Thyroid gland (tissue), 4 donors: ENCODE measurements around the gene RAB5B. TPM values are rescaled to one million over a fixed set of nuclear protein-coding genes. Genes with fewer than 3 reads are reported as not detected.

Source experiments
- DNase-seq, 2 donors: peaks; one replicate each; pipeline ENCODE4 v3.0.0-alpha.2; 2019
- H3K27ac ChIP-seq, 3 donors: fragments of 200-600 bp; sonication (generic); 1 replicate in 2 of 3; 2 replicates in 1 of 3; pipeline ENCODE4 v1.5.1; 2016 to 2019; ENCODE audit warnings: mild to moderate bottlenecking in 1 of 3, moderate library complexity in 1 of 3
- H3K27me3 ChIP-seq: fragments of 200-600 bp; sonication (generic); one replicate; pipeline ENCODE4 v1.5.1; 2019
- H3K36me3 ChIP-seq, 2 donors: fragments of 200-600 bp; sonication (generic); one replicate each; pipeline ENCODE4 v1.5.1; 2016 to 2019
- H3K4me1 ChIP-seq, 2 donors: fragments of 200-600 bp; sonication (generic); one replicate each; pipeline ENCODE4 v1.5.1; 2017 to 2019
- H3K4me3 ChIP-seq, 3 donors: fragments of 200-600 bp; sonication (generic); replicated peaks in 1 of 3; 1 replicate in 2 of 3; 2 replicates in 1 of 3; pipeline ENCODE4 v1.5.1; 2016; ENCODE audit warnings: mild to moderate bottlenecking in 1 of 3
- H3K9me3 ChIP-seq: fragments of 200-600 bp; sonication (generic); one replicate; pipeline ENCODE4 v1.5.1; 2017
- POLR2A ChIP-seq, 2 donors: fragments of 450-650 bp; IDR thresholded peaks; one replicate each; pipeline ENCODE4 v1.6.1; 2017; ENCODE audit warnings: antibody characterized with exemption in 2 of 2, mild to moderate bottlenecking in 2 of 2, moderate library complexity in 1 of 2
- WGBS, 2 donors: methylation state at CpG; one replicate each; pipeline ENCODE4 v1.1.5; 2017; 5-methylcytosine and 5-hydroxymethylcytosine counted together
- intact Hi-C: fragments of 100-400 bp; cut with DNase I; formaldehyde crosslinking; loops from one replicate; pipeline ENCODE4 v1.15.1; 2023
- total RNA-seq, 4 donors: library from RNA; depleted of rRNA; stranded (reverse); fragments of >200 nt; gene quantifications; one replicate each; pipeline ENCODE4 v1.2.3, GENCODE V29; 2016
- TF ChIP-seq, protein P1 (sequence below), 6 experiments: fragments of 200-600 bp in 3 of 6; fragments of 450-650 bp in 3 of 6; sonication (generic) in 3 of 6; IDR thresholded peaks; one replicate each; pipeline ENCODE4 v1.5.1; 2016 to 2019; ENCODE audit warnings: antibody characterized with exemption in 6 of 6, mild to moderate bottlenecking in 2 of 6, inconsistent platforms in 1 of 6, moderate library complexity in 1 of 6

Gene RAB5B
- total RNA-seq, 4 donors from 2014 or later = 104 to 119 (median 107) TPM

DNA sequence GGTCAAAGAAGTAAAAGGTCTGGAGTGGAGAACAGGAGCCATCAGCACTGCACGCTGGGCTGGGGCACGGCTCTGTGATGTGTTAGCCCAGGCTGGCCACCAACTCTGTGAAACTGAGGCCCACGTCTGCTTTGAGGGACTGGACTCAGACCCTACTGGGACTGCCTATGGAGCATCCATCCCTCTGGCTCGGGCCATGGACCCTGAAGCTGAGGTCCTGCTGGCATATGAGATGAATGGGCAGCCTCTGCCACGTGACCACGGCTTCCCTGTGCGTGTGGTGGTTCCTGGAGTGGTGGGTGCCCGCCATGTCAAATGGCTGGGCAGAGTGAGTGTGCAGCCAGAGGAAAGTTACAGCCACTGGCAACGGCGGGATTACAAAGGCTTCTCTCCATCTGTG, 30.3 kb downstream of the RAB5B start:
- no peaks in the 10 kb centered on the region for H3K9me3 ChIP-seq
- no peak overlapping the region for H3K27ac ChIP-seq
- no peak for TF ChIP-seq POLR2A (IDR thresholded peaks at IDR 0.05)
- TF ChIP-seq, protein P1, sequence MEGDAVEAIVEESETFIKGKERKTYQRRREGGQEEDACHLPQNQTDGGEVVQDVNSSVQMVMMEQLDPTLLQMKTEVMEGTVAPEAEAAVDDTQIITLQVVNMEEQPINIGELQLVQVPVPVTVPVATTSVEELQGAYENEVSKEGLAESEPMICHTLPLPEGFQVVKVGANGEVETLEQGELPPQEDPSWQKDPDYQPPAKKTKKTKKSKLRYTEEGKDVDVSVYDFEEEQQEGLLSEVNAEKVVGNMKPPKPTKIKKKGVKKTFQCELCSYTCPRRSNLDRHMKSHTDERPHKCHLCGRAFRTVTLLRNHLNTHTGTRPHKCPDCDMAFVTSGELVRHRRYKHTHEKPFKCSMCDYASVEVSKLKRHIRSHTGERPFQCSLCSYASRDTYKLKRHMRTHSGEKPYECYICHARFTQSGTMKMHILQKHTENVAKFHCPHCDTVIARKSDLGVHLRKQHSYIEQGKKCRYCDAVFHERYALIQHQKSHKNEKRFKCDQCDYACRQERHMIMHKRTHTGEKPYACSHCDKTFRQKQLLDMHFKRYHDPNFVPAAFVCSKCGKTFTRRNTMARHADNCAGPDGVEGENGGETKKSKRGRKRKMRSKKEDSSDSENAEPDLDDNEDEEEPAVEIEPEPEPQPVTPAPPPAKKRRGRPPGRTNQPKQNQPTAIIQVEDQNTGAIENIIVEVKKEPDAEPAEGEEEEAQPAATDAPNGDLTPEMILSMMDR (IDR thresholded peaks at IDR 0.05) = no peak
- intact Hi-C loops = loop anchor here (5.0 kb wide), 1 partner anchor 33 kb away; no protein-coding TSS in a partner anchor
- DNase-seq = no peak
- peaks cover 6 to 11% of the 10 kb centered on the region in 2 donors for H3K36me3 ChIP-seq
- no peaks in the 10 kb centered on the region for H3K27me3 ChIP-seq
- H3K4me3 ChIP-seq = no peak overlapping the region
- WGBS, 2 donors = 92 to 96% methylated on average over 9 of the region's 10 CpGs
- peaks cover 4 to 9% of the 10 kb centered on the region in 2 donors for H3K4me1 ChIP-seq

DNA sequence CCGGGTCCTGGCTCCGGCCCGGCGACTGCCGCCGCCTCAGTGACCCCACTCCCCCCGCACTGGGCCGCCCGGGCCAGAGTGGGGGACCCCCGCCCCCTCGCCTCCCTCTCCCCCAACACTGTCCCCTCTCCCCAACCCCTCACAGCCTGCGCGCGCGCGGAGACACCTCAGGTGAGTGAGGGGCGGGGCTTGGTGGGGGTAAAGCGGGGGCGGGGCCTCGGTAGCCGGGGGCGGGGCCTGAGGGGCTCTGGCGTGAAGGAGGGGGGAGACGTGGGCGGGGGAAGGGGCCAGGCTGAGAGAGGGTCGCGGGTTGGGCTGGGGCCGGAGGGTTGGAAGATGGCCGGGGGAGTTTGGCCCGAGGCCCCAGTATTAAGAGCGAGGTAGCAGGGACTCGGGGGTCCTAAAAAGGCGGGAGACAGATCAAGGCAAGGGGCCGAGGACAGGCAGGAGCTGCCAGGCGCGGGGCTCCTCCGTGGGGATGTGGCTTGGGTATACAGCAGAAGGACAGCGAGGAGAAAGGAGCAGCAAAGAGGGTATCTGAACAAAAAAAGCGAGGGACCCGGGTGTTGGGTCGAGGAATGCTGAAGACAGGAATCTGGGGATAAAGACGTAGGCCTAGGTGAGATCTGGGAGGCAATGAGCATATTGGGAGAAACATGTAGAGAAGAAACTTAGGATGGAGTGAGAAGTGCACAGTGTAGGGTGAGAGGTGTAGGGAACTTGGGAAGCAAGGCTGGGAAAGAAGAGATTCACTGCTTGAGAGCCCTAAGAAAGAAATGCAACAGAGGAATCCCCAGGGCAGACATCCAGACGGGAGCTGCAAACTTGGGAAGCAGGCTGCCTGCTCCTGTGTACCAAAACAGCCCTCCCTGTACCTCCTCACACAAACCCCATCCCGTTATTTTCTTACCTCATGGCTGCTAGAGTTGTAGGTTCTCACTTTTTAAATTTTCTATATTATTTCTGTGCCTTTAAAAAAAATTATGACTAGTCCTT, 34.0 kb downstream of the RAB5B start:
- DNase-seq = peak; percentile 73 to 75
- 2 to 3% methylated on average over 22 to 28 of the region's 44 CpGs for WGBS, 2 donors
- TF ChIP-seq, protein P1 (IDR thresholded peaks at IDR 0.05) = no peak
- TF ChIP-seq POLR2A (IDR thresholded peaks at IDR 0.05) = no peak
- intact Hi-C loops = no loop called here
- Histone ChIP-seq H3K36me3 (peaks cover 6 to 7% of the 10 kb centered on the region in 2 donors), H3K4me1 (peaks cover 4 to 9% of the 10 kb centered on the region in 2 donors), H3K9me3 (no peaks in the 10 kb centered on the region), H3K27me3 (no peaks in the 10 kb centered on the region), H3K27ac (peak overlapping the region; percentile 96 to 98 (median 98)), H3K4me3 (peak overlapping the region; percentile 24 to 91 (median 65))

DNA sequence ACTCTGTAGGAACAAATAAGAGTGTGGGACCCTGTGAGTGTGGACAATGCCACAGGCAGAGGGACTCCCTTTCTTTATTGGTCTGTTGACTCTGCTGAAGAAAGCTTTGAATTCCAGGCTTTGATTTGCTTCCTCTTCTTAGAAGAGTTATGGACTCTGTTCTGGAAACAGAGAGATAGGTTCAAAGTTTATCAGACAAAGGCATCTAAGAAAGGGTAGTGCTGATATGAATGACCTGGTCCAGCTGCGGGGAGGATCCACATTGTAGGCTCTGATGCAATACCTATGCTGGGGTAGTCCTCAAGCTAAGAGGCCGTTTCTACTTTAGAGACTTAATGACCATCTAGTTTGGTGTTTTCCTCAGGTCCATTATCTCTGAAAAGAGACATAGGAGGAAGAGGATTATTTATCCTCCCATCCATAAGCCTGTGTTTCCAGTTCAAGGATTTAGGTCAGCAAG, 36.3 kb downstream of the RAB5B start:
- Histone ChIP-seq H3K9me3 (no peaks in the 10 kb centered on the region), H3K27ac (no peak overlapping the region), H3K27me3 (no peaks in the 10 kb centered on the region), H3K4me1 (peaks cover 27 to 28% of the 10 kb centered on the region in 2 donors), H3K36me3 (no peaks in the 10 kb centered on the region), H3K4me3 (no peak overlapping the region)
- no peak for DNase-seq
- WGBS, 2 donors = 72 to 78% methylated on average over 2 of the region's 2 CpGs
- intact Hi-C loops = no loop called here
- no peak for TF ChIP-seq POLR2A (IDR thresholded peaks at IDR 0.05)
- TF ChIP-seq, protein P1 (IDR thresholded peaks at IDR 0.05) = no peak

DNA sequence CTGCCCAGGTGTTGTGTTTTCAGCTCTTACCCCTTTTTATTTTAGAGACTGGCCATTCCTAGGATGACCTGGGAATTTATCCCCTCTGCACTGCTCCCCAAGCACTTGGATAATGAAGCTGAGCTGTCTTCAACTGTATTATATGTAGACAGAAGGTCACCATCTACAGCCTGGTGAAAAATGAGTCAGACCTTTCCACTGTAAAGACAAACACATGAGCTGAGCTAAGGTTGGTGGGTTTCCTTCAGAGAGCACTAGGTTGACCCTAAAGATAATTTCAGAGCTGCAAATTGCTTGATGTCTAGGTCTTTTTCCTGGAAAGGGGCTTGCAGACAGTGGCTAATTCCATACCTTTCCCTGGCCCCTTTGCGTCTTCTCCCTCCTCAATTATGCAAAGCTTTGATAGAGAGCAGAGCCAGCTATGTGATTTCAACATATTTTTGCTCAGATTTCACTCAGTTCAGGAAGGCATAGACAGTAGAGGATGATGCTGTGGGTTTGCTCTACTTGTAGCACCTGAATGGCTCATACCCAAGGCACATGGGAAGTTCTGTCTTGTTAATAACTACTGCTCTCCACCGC, 37.7 kb downstream of the RAB5B start:
- Histone ChIP-seq H3K27ac (no peak overlapping the region), H3K9me3 (no peaks in the 10 kb centered on the region), H3K27me3 (no peaks in the 10 kb centered on the region), H3K36me3 (no peaks in the 10 kb centered on the region), H3K4me1 (peaks cover 27 to 30% of the 10 kb centered on the region in 2 donors), H3K4me3 (no peak overlapping the region)
- 89 to 90% methylated on average over 2 of the region's 2 CpGs for WGBS, 2 donors
- TF ChIP-seq, protein P1 (IDR thresholded peaks at IDR 0.05) = no peak
- no peak for TF ChIP-seq POLR2A (IDR thresholded peaks at IDR 0.05)
- no peak for DNase-seq
- intact Hi-C loops = no loop called here
